ENCODE results near the gene SF1.

SF1 gene

GRCh38 chr11:64799623-64800302 lies 21.4 kb upstream of the SF1 start:
- TF ChIP-seq CTCF (conservative IDR thresholded peaks at IDR 0.05) (no peak), ZFX (IDR thresholded peaks at IDR 0.05) (no peak)
- no peak overlapping the region for H3K27ac ChIP-seq

DNA sequence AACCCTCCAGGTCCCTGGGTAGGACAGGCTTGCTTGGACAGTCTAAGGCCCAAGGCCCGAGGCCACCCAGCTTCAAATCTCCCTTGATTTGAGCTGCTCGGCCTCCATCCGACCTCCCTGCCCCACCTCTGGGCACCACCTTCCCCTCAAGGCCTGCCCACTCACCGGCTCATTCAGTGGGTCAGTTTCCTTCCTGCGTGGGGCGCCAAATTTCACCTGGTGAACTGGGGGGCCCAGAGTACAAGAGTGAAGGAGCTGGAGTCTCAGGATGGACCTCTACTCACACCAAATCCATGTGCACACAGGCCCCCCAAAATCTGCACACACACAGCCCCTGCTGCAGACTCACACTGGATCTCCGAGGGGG lies 20.9 kb upstream of the SF1 start:
- TF ChIP-seq ZFX (IDR thresholded peaks at IDR 0.05) (no peak), CTCF (conservative IDR thresholded peaks at IDR 0.05) (no peak)
- no peak overlapping the region for H3K27ac ChIP-seq

- TF ChIP-seq ZFX (IDR thresholded peaks at IDR 0.05) = no peak
- no peak for TF ChIP-seq CTCF (conservative IDR thresholded peaks at IDR 0.05)
- H3K27ac ChIP-seq = no peak overlapping the region
Measured at GRCh38 chr11:64796757-64797541, 18.6 kb upstream of the SF1 start.

DNA sequence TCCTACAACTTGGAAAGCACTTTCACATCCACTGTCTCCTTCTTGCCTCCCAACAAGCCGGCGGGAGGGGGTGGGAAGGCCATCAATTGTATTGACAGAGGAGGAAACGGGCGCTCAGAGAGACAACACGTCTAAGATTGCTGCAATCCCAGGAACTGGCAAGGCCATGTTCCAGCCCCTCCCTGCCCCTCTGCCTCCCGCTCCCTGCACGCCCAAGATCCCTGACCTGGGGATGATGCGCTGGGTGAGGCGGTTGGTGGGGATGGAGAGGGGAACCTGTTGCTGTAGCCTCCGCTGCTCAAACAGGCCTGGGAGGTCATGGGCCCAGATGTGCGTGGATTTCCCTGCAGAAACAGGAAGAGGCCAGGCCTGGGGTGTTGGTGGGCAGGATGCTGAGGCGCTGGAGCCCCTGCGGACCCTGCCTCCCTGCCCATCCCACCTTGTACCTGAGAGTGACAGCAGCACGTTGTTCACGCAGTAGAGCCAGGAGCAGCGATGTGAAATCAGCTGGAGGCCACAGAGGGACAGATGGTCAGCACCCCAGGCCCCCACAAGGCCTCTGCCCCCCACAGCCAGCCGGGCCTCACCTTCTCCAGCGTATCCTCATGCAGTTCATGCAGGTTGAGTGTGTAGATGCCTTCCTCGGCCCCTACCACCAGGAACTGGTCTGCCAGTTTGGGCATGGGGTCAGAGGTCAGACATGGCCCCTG lies 17.9 kb upstream of the SF1 start:
- TF ChIP-seq ZFX (IDR thresholded peaks at IDR 0.05) (no peak), CTCF (conservative IDR thresholded peaks at IDR 0.05) (no peak)
- H3K27ac ChIP-seq = no peak overlapping the region

DNA sequence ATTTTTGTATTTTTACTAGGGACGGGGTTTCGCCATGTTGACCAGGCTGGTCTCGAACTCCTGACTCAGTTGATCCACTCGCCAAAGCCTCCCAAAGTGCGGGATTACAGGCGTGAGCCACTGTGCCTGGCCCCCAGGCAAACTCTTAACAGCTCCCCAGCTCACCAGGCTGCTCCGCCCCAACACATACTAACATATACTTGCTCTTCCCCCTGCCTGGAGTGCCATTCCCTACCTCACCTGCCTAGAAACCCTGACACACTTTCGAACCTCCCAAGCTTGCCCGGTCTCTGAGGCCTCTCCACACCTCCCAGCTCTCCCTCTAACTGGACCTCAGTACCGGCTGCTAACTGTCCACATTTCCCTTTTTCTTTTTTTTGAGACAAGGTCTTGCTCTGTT lies 16.2 kb upstream of the SF1 start:
- H3K27ac ChIP-seq = no peak overlapping the region

GRCh38 chr11:64793271-64794160 lies 15.2 kb upstream of the SF1 start:
- TF ChIP-seq CTCF (conservative IDR thresholded peaks at IDR 0.05) (no peak), ZFX (IDR thresholded peaks at IDR 0.05) (no peak)
- H3K27ac ChIP-seq = no peak overlapping the region

More for the DNA sequence above, 16.2 kb upstream of the SF1 start:
- TF ChIP-seq CTCF (conservative IDR thresholded peaks at IDR 0.05) = no peak
- no peak for TF ChIP-seq ZFX (IDR thresholded peaks at IDR 0.05)

Measured in C4-2B (cell line).